DOHH2 (cell line): ENCODE data around the gene PLAAT2.

Source experiments
- H3F3A ChIP-seq: fragments of 200-600 bp; sonication (generic), shearing (Covaris generic); 2 replicates; pipeline ENCODE4 v1.6.0; 2016; ENCODE audit warnings: antibody characterized with exemption, mild to moderate bottlenecking; ENCODE audit not compliant: control insufficient read depth, insufficient read depth
- H3K27ac ChIP-seq: fragments of 200-600 bp; sonication (generic); 2 replicates; pipeline ENCODE4 v1.5.1; 2014; ENCODE audit warnings: low read depth, mild to moderate bottlenecking, low read length, moderate library complexity
- H3K27me3 ChIP-seq: fragments of 200-600 bp; sonication (generic); 2 replicates; pipeline ENCODE4 v1.6.1; 2014; ENCODE audit warnings: mild to moderate bottlenecking, low read length, mixed read lengths; ENCODE audit not compliant: control insufficient read depth
- H3K36me3 ChIP-seq: fragments of 200-600 bp; sonication (generic); 2 replicates; pipeline ENCODE4 v1.6.1; 2014; ENCODE audit warnings: mild to moderate bottlenecking, low read length, moderate library complexity, mixed read lengths; ENCODE audit not compliant: control insufficient read depth
- H3K4me1 ChIP-seq: fragments of 200-600 bp; sonication (generic); 2 replicates; pipeline ENCODE4 v1.6.1; 2014; ENCODE audit warnings: mild to moderate bottlenecking, low read length, mixed read lengths; ENCODE audit not compliant: control insufficient read depth
- H3K4me2 ChIP-seq: fragments of 200-600 bp; sonication (generic); 2 replicates; pipeline ENCODE4 v1.6.0; 2014; ENCODE audit warnings: mild to moderate bottlenecking, low read length, moderate library complexity
- H3K4me3 ChIP-seq: fragments of 200-600 bp; sonication (generic); 2 replicates; pipeline ENCODE4 v1.5.1; 2014; ENCODE audit warnings: mild to moderate bottlenecking, low read length, mixed read lengths
- H3K79me2 ChIP-seq: fragments of 200-600 bp; sonication (generic); 2 replicates; pipeline ENCODE4 v1.6.1; 2014; ENCODE audit warnings: mild to moderate bottlenecking, low read length, mixed read lengths; ENCODE audit not compliant: control insufficient read depth
- H3K9me2 ChIP-seq: fragments of 200-600 bp; sonication (generic); replicated peaks from 2 replicates; pipeline ENCODE4 v1.6.1; 2014; ENCODE audit warnings: mild to moderate bottlenecking, low read length, mixed read lengths; ENCODE audit not compliant: control insufficient read depth
- H3K9me3 ChIP-seq: fragments of 200-600 bp; sonication (generic); 2 replicates; pipeline ENCODE4 v1.6.1; 2014; ENCODE audit warnings: antibody characterized with exemption, low read length, mixed read lengths; ENCODE audit not compliant: control insufficient read depth, insufficient read depth
- H4K20me1 ChIP-seq: fragments of 200-600 bp; sonication (generic); 2 replicates; pipeline ENCODE4 v1.6.0; 2014; ENCODE audit warnings: low read depth, mild to moderate bottlenecking, antibody characterized with exemption, low read length, moderate library complexity; ENCODE audit not compliant: control insufficient read depth, insufficient read depth
- EZH2phosphoT487 ChIP-seq: fragments of 200-600 bp; sonication (generic); IDR thresholded peaks from 2 replicates; pipeline ENCODE4 v1.6.1; 2017; ENCODE audit warnings: borderline replicate concordance, mild to moderate bottlenecking, antibody characterized with exemption, low read length, moderate library complexity, mixed read lengths
- TF ChIP-seq, protein P1 (sequence below): fragments of 200-600 bp; sonication (generic); IDR thresholded peaks from one replicate; pipeline ENCODE4 v1.5.1; 2014; ENCODE audit warnings: antibody characterized with exemption, mild to moderate bottlenecking, low read depth, low read length; ENCODE audit not compliant: poor library complexity, severe bottlenecking

PLAAT2 gene

DNA sequence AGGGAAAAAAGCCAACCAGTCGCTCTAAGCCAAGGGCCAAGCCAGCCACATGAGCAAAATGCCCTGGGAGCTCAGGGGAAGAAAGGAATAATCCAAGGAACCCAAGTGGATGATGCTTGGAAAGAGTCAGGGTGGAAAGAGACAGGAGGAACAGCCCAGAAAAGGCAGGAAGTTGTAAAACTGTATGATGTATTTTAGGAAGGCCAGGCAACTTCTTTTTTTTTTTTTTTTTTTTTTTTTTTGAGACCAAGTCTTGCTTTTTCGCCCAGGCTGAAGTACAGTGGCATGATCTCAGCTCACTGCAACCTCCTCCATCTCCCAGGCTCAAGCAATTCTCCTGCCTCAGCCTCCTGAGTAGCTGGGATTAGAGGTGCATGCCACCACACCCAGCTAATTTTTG, 55.7 kb downstream of the PLAAT2 start:
- H3K27me3 ChIP-seq, result 0 out of 2 replicates have a peak, but pooled peaks cover 3% of the 10 kb centered on the region
- H3F3A ChIP-seq, result no peaks in the 10 kb centered on the region
- H3K4me3 ChIP-seq, result no peak overlapping the region
- no peaks in the 10 kb centered on the region for H3K9me3 ChIP-seq
- H3K9me2 ChIP-seq, result no peaks in the 10 kb centered on the region
- H4K20me1 ChIP-seq, result no peaks in the 10 kb centered on the region
- no peak for TF ChIP-seq EZH2phosphoT487
- TF ChIP-seq, protein P1, sequence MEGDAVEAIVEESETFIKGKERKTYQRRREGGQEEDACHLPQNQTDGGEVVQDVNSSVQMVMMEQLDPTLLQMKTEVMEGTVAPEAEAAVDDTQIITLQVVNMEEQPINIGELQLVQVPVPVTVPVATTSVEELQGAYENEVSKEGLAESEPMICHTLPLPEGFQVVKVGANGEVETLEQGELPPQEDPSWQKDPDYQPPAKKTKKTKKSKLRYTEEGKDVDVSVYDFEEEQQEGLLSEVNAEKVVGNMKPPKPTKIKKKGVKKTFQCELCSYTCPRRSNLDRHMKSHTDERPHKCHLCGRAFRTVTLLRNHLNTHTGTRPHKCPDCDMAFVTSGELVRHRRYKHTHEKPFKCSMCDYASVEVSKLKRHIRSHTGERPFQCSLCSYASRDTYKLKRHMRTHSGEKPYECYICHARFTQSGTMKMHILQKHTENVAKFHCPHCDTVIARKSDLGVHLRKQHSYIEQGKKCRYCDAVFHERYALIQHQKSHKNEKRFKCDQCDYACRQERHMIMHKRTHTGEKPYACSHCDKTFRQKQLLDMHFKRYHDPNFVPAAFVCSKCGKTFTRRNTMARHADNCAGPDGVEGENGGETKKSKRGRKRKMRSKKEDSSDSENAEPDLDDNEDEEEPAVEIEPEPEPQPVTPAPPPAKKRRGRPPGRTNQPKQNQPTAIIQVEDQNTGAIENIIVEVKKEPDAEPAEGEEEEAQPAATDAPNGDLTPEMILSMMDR, result no peak
- H3K79me2 ChIP-seq, result no peaks in the 10 kb centered on the region
- no peak overlapping the region for H3K4me2 ChIP-seq
- H3K27ac ChIP-seq, result no peak overlapping the region
- no peaks in the 10 kb centered on the region for H3K36me3 ChIP-seq
- no peaks in the 10 kb centered on the region for H3K4me1 ChIP-seq

DNA sequence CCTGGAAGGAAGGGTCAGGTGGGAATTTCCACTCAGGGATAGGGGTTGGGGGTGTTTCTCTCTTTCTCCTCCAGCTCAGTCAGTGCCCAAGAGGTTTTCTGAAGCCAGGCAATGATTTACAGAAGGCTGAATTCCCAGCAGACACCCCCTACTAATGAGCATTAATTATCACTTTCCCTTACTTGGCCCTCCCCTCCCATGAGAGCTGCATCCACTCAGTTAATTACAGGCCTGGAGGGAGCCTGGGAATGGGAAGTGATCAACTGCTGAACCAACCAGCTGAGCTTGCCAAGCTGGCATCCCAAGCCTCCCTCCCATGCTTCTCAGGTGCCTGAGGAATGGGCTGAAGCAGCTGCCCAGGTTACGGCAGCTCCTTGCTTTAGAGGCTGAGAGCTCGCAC, 56.3 kb downstream of the PLAAT2 start:
- no peaks in the 10 kb centered on the region for H3K9me2 ChIP-seq
- H3K36me3 ChIP-seq, result no peaks in the 10 kb centered on the region
- no peak overlapping the region for H3K27ac ChIP-seq
- H3K9me3 ChIP-seq, result no peaks in the 10 kb centered on the region
- H4K20me1 ChIP-seq, result no peaks in the 10 kb centered on the region
- no peak for TF ChIP-seq EZH2phosphoT487
- TF ChIP-seq, protein P1, result no peak
- no peaks in the 10 kb centered on the region for H3K4me1 ChIP-seq
- H3K79me2 ChIP-seq, result no peaks in the 10 kb centered on the region
- no peak overlapping the region for H3K4me3 ChIP-seq
- 0 out of 2 replicates have a peak, but pooled peaks cover 3% of the 10 kb centered on the region for H3K27me3 ChIP-seq
- H3F3A ChIP-seq, result no peaks in the 10 kb centered on the region
- H3K4me2 ChIP-seq, result no peak overlapping the region

DNA sequence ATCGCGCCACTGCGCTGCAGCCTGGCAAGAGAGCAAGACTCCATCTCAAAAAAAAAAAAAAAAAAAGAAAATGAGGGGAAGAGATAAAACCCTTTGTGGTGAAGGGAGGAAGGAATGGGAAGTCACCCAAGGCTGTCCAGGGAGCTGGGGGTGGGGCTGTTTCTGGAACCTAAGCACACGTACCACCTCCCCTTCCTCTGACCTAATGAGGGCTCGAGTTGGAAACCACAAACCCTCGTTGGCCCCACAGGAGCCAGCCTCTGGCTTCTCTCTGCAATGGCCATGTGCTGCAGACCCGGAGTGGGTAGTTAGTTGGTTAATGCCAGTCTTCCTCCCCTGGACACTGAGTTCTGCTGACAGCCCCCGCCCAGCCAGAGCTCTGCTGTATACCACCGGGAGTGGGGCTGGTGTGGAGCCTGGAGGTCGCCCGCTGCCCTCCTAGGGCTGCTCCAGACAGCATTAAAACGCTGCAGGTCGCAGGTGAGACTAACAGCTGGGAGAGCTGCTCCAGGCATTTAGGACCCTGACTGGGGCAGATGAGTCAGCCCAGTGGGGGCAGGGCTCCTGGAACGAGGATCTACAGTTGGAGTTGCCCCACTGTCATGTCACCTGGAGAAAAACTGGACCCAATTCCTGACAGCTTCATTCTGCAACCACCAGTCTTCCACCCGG, 57.2 kb downstream of the PLAAT2 start, which contains the start of gene LGALS12:
TSS of gene LGALS12 (plus strand) at position 228 of the 672 bp plus-strand sequence. CDS start at position 603, 375 bp downstream.
- Histone ChIP-seq H3K4me1 (no peaks in the 10 kb centered on the region), H3K4me2 (no peak within 1 kb of the TSS)

More for the DNA sequence above, 57.2 kb downstream of the PLAAT2 start, which contains the start of gene LGALS12:
- Histone ChIP-seq H3K27me3 (0 out of 2 replicates have a peak, but pooled peaks cover 3% of the 10 kb centered on the region), H3K27ac (no peak within 1 kb of the TSS), H3K4me3 (no peak within 1 kb of the TSS), H3F3A (no peaks in the 10 kb centered on the region), H3K36me3 (no peaks in the 10 kb centered on the region), H3K79me2 (no peaks in the 10 kb centered on the region), H3K9me3 (no peaks in the 10 kb centered on the region), H3K9me2 (no peaks in the 10 kb centered on the region), H4K20me1 (no peaks in the 10 kb centered on the region)
- TF ChIP-seq, protein P1, result no peak
- no peak for TF ChIP-seq EZH2phosphoT487
